Caco-2 (cell line): ENCODE results near the gene DCTN3. TPM values are rescaled to one million over a fixed set of nuclear protein-coding genes. Genes with fewer than 3 reads are reported as not detected.
A peak's percentile ranks its signal among the peaks of the same experiment; 100 is the strongest.

Experiments
- BruUV-seq: library from RNA; stranded (reverse); fragments of 400-500 nt; replicated peaks from 2 replicates; lab custom pipeline; 2021; lab: Mats Ljungman, UMichigan
- CTCF ChIA-PET: fragments of 300-600 bp; sonication (Branson Sonifier 250); formaldehyde crosslinking; loops from one replicate; lab custom pipeline; 2022; ENCODE audit warnings: antibody characterized with exemption; lab: Charles Lee
- POLR2A ChIA-PET: fragments of 300-600 bp; sonication (Branson Sonifier 250); formaldehyde crosslinking; loops from one replicate; lab custom pipeline; 2022; ENCODE audit warnings: antibody characterized with exemption; lab: Charles Lee
- DNase-seq, 2 experiments: peaks; one replicate each; pipeline versions ENCODE4 v3.0.0 to v3.0.0-alpha.2; 2020 to 2022
- H3K27me3 ChIP-seq: replicated peaks from 2 replicates; pipeline ENCODE4 v1.6.0; 2011; ENCODE audit warnings: low read length; ENCODE audit not compliant: control insufficient read depth, insufficient read depth
- H3K36me3 ChIP-seq: 2 replicates; pipeline ENCODE4 v1.5.1; 2011; ENCODE audit warnings: low read length; ENCODE audit not compliant: control insufficient read depth, insufficient read depth
- H3K4me1 ChIP-seq: fragments of 250-450 bp; sonication (Bioruptor Pico); 2 replicates; pipeline ENCODE4 v1.5.1; 2020; ENCODE audit warnings: mild to moderate bottlenecking
- H3K4me3 ChIP-seq: 2 replicates; pipeline ENCODE4 v1.5.1; 2011; ENCODE audit warnings: low read depth, mild to moderate bottlenecking, control low read depth, low read length
- H3K9me3 ChIP-seq: fragments of 250-450 bp; sonication (Bioruptor Pico); 2 replicates; pipeline ENCODE4 v1.5.1; 2020; ENCODE audit warnings: mild to moderate bottlenecking, moderate library complexity
- H3K27ac Mint-ChIP-seq: one replicate; pipeline ENCODE4 v1.8.0; 2022; ENCODE audit warnings: mixed read lengths; ENCODE audit not compliant: unreplicated experiment
- H3K27me3 Mint-ChIP-seq: one replicate; pipeline ENCODE4 v1.8.0; 2022; ENCODE audit warnings: mixed read lengths; ENCODE audit not compliant: insufficient read depth, unreplicated experiment
- H3K36me3 Mint-ChIP-seq: one replicate; pipeline ENCODE4 v1.8.0; 2022; ENCODE audit warnings: mild to moderate bottlenecking, mixed read lengths; ENCODE audit not compliant: insufficient read depth, unreplicated experiment
- H3K4me1 Mint-ChIP-seq: one replicate; pipeline ENCODE4 v1.8.0; 2022; ENCODE audit warnings: low read depth, mixed read lengths; ENCODE audit not compliant: unreplicated experiment
- H3K4me3 Mint-ChIP-seq: one replicate; pipeline ENCODE4 v1.8.0; 2022; ENCODE audit warnings: mild to moderate bottlenecking, moderate library complexity, mixed read lengths; ENCODE audit not compliant: unreplicated experiment
- H3K9me3 Mint-ChIP-seq: one replicate; pipeline ENCODE4 v1.8.0; 2022; ENCODE audit warnings: mixed read lengths; ENCODE audit not compliant: unreplicated experiment
- intact Hi-C: fragments of 100-400 bp; cut with micrococcal nuclease; formaldehyde crosslinking; loops from one replicate; pipeline ENCODE4 v1.10.0; 2022; ENCODE audit not compliant: unreplicated experiment
- total RNA-seq: library from RNA; stranded (reverse); gene quantifications from 2 replicates; pipeline ENCODE4 v1.2.3, GENCODE V29; 2022
- TF ChIP-seq, protein P1 (sequence below), 2 experiments: fragments of 200-600 bp in 1 of 2; IDR thresholded peaks; 1 replicate in 1 of 2; 2 replicates in 1 of 2; pipeline versions ENCODE4 v1.5.1 to v1.8.0; 2011 to 2022; ENCODE audit warnings: antibody characterized with exemption in 1 of 2, control low read depth in 1 of 2, inconsistent platforms in 1 of 2, low read depth in 1 of 2, low read length in 1 of 2, mild to moderate bottlenecking in 1 of 2, moderate library complexity in 1 of 2; ENCODE audit not compliant: insufficient read depth in 1 of 2, severe bottlenecking in 1 of 2, unreplicated experiment in 1 of 2

The DCTN3 gene
- total RNA-seq, 1 experiment from 2014 or later: 70.0 TPM

DNA sequence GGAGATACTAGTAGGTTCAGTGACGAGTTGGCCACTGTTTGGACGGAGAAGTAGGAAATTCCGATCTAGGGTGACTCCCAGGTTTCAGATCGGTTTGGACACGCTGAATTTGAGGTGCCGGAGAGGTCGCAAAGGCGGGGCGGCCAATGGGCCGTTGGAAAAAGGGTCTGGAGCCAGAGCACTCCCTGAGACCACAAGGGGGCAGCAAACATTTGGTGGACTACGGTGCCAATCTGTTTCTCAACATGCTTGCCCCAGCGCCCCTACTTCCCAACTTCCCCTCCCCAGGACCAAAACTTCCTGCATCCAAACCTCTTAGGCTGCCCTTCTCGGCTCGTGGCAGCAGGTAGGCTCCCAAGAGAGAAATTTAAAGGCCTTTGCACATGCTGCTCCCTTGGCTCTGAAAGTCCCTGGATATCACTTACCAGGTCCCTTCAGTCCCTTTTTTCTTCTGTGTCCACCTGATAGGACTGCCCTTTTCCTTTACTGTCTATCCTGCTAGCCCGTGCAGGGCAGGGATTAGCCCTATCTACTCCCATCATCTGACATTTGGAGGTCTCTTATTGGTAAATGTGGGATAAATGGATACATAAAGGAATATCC lies 7.4 kb downstream of the DCTN3 start:
- TF ChIP-seq, protein P1, sequence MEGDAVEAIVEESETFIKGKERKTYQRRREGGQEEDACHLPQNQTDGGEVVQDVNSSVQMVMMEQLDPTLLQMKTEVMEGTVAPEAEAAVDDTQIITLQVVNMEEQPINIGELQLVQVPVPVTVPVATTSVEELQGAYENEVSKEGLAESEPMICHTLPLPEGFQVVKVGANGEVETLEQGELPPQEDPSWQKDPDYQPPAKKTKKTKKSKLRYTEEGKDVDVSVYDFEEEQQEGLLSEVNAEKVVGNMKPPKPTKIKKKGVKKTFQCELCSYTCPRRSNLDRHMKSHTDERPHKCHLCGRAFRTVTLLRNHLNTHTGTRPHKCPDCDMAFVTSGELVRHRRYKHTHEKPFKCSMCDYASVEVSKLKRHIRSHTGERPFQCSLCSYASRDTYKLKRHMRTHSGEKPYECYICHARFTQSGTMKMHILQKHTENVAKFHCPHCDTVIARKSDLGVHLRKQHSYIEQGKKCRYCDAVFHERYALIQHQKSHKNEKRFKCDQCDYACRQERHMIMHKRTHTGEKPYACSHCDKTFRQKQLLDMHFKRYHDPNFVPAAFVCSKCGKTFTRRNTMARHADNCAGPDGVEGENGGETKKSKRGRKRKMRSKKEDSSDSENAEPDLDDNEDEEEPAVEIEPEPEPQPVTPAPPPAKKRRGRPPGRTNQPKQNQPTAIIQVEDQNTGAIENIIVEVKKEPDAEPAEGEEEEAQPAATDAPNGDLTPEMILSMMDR (IDR thresholded peaks at IDR 0.05; ENCODE audit: insufficient read depth in 1 of 2, low read depth in 1 of 2, low read length in 1 of 2, severe bottlenecking in 1 of 2, unreplicated experiment in 1 of 2): peak; percentile 72 to 87
- H3K36me3 Mint-ChIP-seq: peaks cover 14% of the 10 kb centered on the region
- peak; percentile 80 to 84 for DNase-seq
- no peaks in the 10 kb centered on the region for H3K27me3 Mint-ChIP-seq
- peak overlapping the region; percentile 91 for H3K27ac Mint-ChIP-seq
- intact Hi-C loops: loop anchor here (1.0 to 5.0 kb wide), 3 partner anchors 7 to 89 kb away; partner anchors contain the start of gene DCTN3
- H3K4me3 ChIP-seq: peak overlapping the region; percentile 92
- no peaks in the 10 kb centered on the region for H3K4me1 ChIP-seq
- BruUV-seq: no TSS peak
- H3K4me1 Mint-ChIP-seq: no peaks in the 10 kb centered on the region
- ChIA-PET CTCF (interaction anchor here (2.4 kb wide), 1 partner anchor 21 kb away, joined by 8 read pairs; no protein-coding TSS in a partner anchor), POLR2A (no interaction called here)
- peaks cover 2% of the 10 kb centered on the region; the same call in 1 of the 2 replicates for H3K36me3 ChIP-seq
- H3K9me3 Mint-ChIP-seq: no peaks in the 10 kb centered on the region
- H3K27me3 ChIP-seq: no peaks in the 10 kb centered on the region
- peak overlapping the region; percentile 86 for H3K4me3 Mint-ChIP-seq
- no peaks in the 10 kb centered on the region for H3K9me3 ChIP-seq

DNA sequence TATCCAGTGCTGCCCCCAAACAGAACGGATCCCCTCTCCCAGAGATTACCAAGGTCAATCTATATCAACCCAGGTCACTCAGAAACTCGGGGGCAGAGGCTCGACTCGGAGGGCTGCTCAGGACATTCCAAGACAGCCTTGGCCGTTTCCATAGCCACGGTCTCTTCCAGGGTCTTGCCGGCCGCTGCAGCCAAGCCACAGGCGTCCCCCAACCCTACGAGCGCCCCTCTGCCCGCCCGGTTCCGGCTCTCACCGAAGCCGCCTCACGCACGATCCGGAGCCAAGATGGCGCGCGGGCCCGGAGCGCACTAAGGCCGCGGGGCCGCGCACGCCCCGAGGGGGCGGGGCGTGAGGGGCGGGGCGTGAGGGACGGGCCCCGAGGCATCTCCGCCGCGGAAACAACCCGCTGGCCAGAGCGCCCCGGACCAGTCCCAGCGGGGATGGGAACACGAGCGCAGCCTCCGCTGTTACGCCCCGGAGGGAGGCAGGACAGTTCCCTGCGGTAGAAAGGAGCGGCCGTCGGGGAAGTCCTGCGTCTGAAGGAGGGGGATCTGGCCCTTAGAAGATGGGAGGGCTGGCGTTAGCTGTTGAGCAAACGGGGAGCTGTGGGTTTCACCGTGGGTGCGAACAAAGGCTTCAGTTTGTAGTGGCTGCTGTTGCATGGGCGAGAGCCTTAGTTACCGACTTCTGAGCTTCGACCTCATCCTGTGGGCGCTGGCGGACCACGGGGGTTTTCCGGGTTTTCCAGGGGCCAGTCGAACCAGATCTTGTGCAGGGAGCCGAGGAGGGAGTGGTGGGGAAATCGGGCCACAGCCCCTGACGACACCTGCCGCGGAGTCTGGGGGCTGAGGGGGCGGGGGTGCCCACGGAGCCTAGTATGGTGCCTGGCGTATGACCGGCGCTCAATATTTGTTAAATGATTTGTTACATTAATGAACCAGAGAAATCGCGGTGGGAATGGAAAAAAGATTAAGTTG lies 8.2 kb downstream of the DCTN3 start, which contains the start of gene RPP25L:
RPP25L (minus strand) TSS at position 287 of the 977 bp plus-strand sequence. CDS start 801 bp downstream, outside the sequence.
- H3K4me1 Mint-ChIP-seq: no peaks in the 10 kb centered on the region

More for the DNA sequence above, 8.2 kb downstream of the DCTN3 start, which contains the start of gene RPP25L:
- intact Hi-C loops: loop anchor here (1.0 to 5.0 kb wide), 3 partner anchors 8 to 90 kb away; partner anchors contain the start of gene DCTN3
- CTCF ChIA-PET: interaction anchor here (1.0 to 2.4 kb wide), 2 partner anchors 22 to 34 kb away, joined by 3 to 8 read pairs; partner anchors contain the start of gene GALT
- Mint-ChIP-seq H3K27me3 (no peaks in the 10 kb centered on the region), H3K9me3 (no peaks in the 10 kb centered on the region), H3K36me3 (peaks cover 14% of the 10 kb centered on the region), H3K27ac (peak within 1 kb of the TSS; percentile 91), H3K4me3 (peak within 1 kb of the TSS; percentile 86)
- TF ChIP-seq, protein P1 (IDR thresholded peaks at IDR 0.05; ENCODE audit: insufficient read depth in 1 of 2, low read depth in 1 of 2, low read length in 1 of 2, severe bottlenecking in 1 of 2, unreplicated experiment in 1 of 2): no peak
- peak within 1 kb of the TSS; percentile 92 for H3K4me3 ChIP-seq
- H3K4me1 ChIP-seq: peaks cover 7% of the 10 kb centered on the region; the same call in 1 of the 2 replicates
- no peaks in the 10 kb centered on the region for H3K9me3 ChIP-seq
- H3K36me3 ChIP-seq: peaks cover 2% of the 10 kb centered on the region; the same call in 1 of the 2 replicates
- peak; percentile 81 to 90 for DNase-seq
- H3K27me3 ChIP-seq: no peaks in the 10 kb centered on the region
- BruUV-seq: TSS peak; percentile 80
- POLR2A ChIA-PET: no interaction called here
